Upper lobe of left lung (tissue), 4 donors: ENCODE results near the gene ZDHHC8.

Experiments
- CTCF ChIP-seq, 6 experiments: fragments of 450-650 bp in 4 of 6; fragments of 200-600 bp in 2 of 6; sonication (generic) in 2 of 6; IDR thresholded peaks; one replicate each; pipeline ENCODE4 v1.5.1; 2016 to 2019; ENCODE audit warnings: antibody characterized with exemption in 6 of 6
- POLR2AphosphoS5 ChIP-seq, 2 donors: sonication (generic); formaldehyde crosslinking; IDR thresholded peaks; one replicate each; pipeline ENCODE4 v1.5.1; 2017; ENCODE audit warnings: antibody characterized with exemption in 2 of 2

DNA sequence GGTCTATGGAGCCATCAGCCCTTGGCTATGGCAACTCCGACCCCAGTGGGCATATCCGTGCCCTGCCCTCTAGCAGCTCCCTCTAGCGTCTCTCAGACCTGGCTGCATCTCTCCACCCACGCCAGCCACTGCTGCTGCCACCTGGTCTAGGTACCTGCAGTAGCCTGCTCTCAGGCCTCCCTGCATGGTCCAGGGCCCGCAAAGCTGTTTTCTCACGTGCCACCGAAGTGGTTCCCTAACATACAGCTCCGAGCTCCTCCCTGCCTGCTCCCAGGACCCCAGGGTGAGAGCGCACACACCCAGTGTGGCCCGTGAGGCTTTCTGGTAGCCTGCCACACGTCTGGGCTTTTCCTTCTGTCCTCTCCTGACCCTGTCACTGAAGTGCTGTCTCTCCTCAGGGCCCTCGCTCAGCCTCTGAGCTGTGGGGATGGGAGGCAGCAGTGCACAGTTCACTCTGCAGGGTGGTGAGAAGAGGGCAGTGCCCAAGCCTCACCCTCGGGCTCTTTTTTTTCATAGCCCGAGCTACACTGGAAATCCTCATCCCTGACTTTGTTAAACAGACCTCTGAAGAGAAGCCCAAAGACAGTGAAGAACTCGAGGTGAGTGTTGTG is 37.3 kb upstream of the ZDHHC8 start:
- no peak for TF ChIP-seq CTCF (IDR thresholded peaks at IDR 0.05)
- TF ChIP-seq POLR2AphosphoS5 (IDR thresholded peaks at IDR 0.05) = no peak
